ENCODE data around the gene MORN1. TPM values are rescaled to one million over a fixed set of nuclear protein-coding genes. Genes with fewer than 3 reads are reported as not detected.

MORN1 gene
- total RNA-seq, 1 donor from 2014 or later: 12.1 TPM

DNA sequence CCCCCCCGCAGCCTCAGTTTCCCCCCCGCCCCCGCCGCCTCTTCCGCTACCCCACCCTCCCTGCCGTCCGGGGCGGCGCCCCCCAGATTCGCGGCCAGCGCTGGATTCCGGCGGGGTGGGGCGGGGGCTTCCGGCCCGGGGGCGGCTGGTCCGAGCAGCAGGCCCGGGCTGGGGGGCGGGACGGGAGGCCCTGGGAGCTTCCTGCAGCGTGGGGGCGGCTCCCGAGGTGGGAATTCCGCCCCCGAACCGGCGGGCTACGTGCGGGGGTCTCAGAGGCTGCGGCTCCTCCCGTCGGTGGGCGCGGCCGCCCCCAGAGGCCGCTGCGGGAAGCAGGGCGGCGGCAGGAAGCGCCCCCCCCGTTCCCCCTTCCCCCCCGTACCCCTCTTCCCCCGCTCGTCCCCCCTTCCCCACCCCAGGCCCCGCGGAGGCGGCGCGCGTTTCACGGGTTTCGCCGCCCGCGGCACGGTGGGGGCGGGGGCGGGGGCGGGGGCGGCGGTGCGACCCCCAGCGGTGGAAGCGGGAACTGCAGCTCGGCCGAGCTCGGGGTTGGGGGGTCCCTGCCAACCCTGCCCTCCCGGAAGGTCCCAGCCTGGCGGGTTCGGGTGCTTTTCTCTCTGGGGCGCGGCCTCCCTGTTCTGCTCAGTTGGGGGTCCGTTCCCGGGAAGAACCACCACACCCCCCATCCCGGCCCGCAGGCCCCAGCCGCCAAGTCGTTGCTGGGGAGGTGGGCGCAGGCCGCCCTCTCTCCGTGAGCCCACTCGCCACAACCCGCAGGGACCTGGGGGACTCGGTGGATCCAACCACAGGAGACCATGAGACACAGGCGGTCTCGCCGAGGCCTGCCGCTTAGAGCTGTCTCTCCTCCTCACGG is 76.3 kb downstream of the MORN1 start:
- no peak overlapping the region for H3K27ac Mint-ChIP-seq (ENCODE audit: unreplicated experiment)
- H3K4me3 Mint-ChIP-seq (ENCODE audit: unreplicated experiment): no peak overlapping the region
- no peaks in the 10 kb centered on the region for H3K4me1 Mint-ChIP-seq (ENCODE audit: unreplicated experiment)

GRCh38 chr1:2314273-2314802 is 77.0 kb downstream of the MORN1 start:
- no peaks in the 10 kb centered on the region for H3K9me3 Mint-ChIP-seq (ENCODE audit: unreplicated experiment)

More for the DNA sequence above, 76.3 kb downstream of the MORN1 start:
- peak; percentile 81 for DNase-seq (ENCODE audit: low spot score)
- Mint-ChIP-seq H3K27me3 (ENCODE audit: unreplicated experiment) (peaks cover 4% of the 10 kb centered on the region), H3K36me3 (ENCODE audit: low read depth, unreplicated experiment) (no peaks in the 10 kb centered on the region), H3K9me3 (ENCODE audit: unreplicated experiment) (no peaks in the 10 kb centered on the region)
- TF ChIP-seq CTCF (IDR thresholded peaks at IDR 0.05; ENCODE audit: unreplicated experiment): peak; percentile 100

GRCh38 chr1:2313651-2314261 is 77.6 kb downstream of the MORN1 start:
- no peaks in the 10 kb centered on the region for H3K9me3 Mint-ChIP-seq (ENCODE audit: unreplicated experiment)
- no peak overlapping the region for H3K4me3 Mint-ChIP-seq (ENCODE audit: unreplicated experiment)
- no peak for TF ChIP-seq CTCF (IDR thresholded peaks at IDR 0.05; ENCODE audit: unreplicated experiment)
- peaks cover 4% of the 10 kb centered on the region for H3K27me3 Mint-ChIP-seq (ENCODE audit: unreplicated experiment)
- H3K36me3 Mint-ChIP-seq (ENCODE audit: low read depth, unreplicated experiment): no peaks in the 10 kb centered on the region
- peak overlapping the region; percentile 64 for H3K27ac Mint-ChIP-seq (ENCODE audit: unreplicated experiment)
- DNase-seq (ENCODE audit: low spot score): no peak
- H3K4me1 Mint-ChIP-seq (ENCODE audit: unreplicated experiment): no peaks in the 10 kb centered on the region

More at GRCh38 chr1:2314273-2314802, 77.0 kb downstream of the MORN1 start:
- DNase-seq (ENCODE audit: low spot score): peak; percentile 91
- Mint-ChIP-seq H3K36me3 (ENCODE audit: low read depth, unreplicated experiment) (no peaks in the 10 kb centered on the region), H3K27me3 (ENCODE audit: unreplicated experiment) (peaks cover 4% of the 10 kb centered on the region), H3K27ac (ENCODE audit: unreplicated experiment) (peak overlapping the region; percentile 64), H3K4me1 (ENCODE audit: unreplicated experiment) (no peaks in the 10 kb centered on the region), H3K4me3 (ENCODE audit: unreplicated experiment) (no peak overlapping the region)
- no peak for TF ChIP-seq CTCF (IDR thresholded peaks at IDR 0.05; ENCODE audit: unreplicated experiment)

DNA sequence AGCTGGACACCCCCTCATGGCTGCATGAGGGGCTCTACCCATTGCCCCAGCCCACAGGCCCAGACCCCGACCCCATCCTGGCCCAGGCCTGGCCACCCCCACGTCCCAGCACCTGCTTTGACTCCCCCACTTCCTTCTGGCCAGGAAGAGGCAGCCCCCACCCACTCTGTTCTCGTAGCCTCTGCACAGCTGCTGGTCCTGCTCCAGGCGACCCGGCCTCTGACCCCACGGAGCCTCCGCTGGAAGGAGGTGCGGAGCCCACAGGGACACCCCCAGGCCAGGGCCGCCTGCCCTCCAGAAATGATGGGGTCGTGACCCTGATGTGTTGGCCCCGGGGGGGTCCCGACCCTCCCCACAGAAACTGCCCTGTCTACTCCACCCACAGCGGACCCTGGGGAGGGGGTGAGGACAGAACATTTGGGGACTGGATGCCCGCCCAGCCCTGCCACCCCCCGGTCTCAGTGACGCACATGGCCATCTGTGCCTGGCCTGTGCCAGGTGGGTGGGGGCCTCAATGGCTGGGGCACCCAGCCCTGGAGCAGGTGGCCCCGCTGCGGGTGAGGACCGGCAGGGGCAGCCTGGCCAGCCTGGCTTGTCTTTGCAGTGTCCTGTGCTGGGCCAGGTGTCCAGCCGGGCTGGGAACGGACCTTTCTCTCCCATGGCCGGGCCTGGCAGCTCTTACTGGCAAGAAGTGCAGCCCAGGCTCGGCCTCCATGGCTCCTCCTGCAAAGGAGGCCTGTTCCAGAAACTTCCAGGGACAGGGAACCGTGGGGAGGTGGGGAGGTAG is 78.6 kb downstream of the MORN1 start:
- Mint-ChIP-seq H3K27me3 (ENCODE audit: unreplicated experiment) (peaks cover 4% of the 10 kb centered on the region), H3K27ac (ENCODE audit: unreplicated experiment) (no peak overlapping the region), H3K4me1 (ENCODE audit: unreplicated experiment) (no peaks in the 10 kb centered on the region), H3K9me3 (ENCODE audit: unreplicated experiment) (no peaks in the 10 kb centered on the region), H3K4me3 (ENCODE audit: unreplicated experiment) (no peak overlapping the region), H3K36me3 (ENCODE audit: low read depth, unreplicated experiment) (peaks cover 8% of the 10 kb centered on the region)
- DNase-seq (ENCODE audit: low spot score): no peak
- TF ChIP-seq CTCF (IDR thresholded peaks at IDR 0.05; ENCODE audit: unreplicated experiment): no peak

All from endothelial cell (in vitro differentiated cells).